Measurements from ENCODE around the gene METTL4. TPM values are rescaled to one million over a fixed set of nuclear protein-coding genes. Genes with fewer than 3 reads are reported as not detected.

The METTL4 gene
- total and polyA plus RNA-seq, 2 donors from 2014 or later = 7.2 to 15.2 TPM

GRCh38 chr18:2564373-2564772 lies 6.9 kb downstream of the METTL4 start:
- Histone ChIP-seq H3K27ac (ENCODE audit: low read depth in 2 of 2, low read length in 2 of 2) (no peak overlapping the region), H3K9me3 (ENCODE audit: control insufficient read depth in 2 of 3, insufficient read depth in 1 of 3, low read length in 3 of 3) (no peaks in the 10 kb centered on the region), H3K27me3 (ENCODE audit: control insufficient read depth, insufficient read depth, low read length) (no peaks in the 10 kb centered on the region), H3K36me3 (ENCODE audit: control insufficient read depth in 2 of 3, insufficient read depth in 3 of 3, low read length in 3 of 3) (no peaks in the 10 kb centered on the region), H3K4me1 (ENCODE audit: control insufficient read depth in 2 of 3, insufficient read depth in 2 of 3, low read depth in 1 of 3, low read length in 3 of 3) (no peaks in the 10 kb centered on the region), H3K4me3 (ENCODE audit: low read length in 3 of 3) (no peak overlapping the region), H3K9ac (ENCODE audit: low read length in 3 of 3) (no peak overlapping the region)
- TF ChIP-seq CTCF (IDR thresholded peaks at IDR 0.05; ENCODE audit: borderline replicate concordance, extremely low read depth, insufficient read depth) = no peak
- FAIRE-seq (no peak), DNase-seq (no peak)
- intact Hi-C loops (cut with DNase I) = no loop called here

GRCh38 chr18:2559249-2559648 lies 12.1 kb downstream of the METTL4 start:
- no peak overlapping the region for H3K4me3 ChIP-seq (ENCODE audit: low read length in 3 of 3)
- no peaks in the 10 kb centered on the region for H3K27me3 ChIP-seq (ENCODE audit: control insufficient read depth, insufficient read depth, low read length)
- no peaks in the 10 kb centered on the region for H3K9me3 ChIP-seq (ENCODE audit: control insufficient read depth in 2 of 3, insufficient read depth in 1 of 3, low read length in 3 of 3)
- H3K9ac ChIP-seq (ENCODE audit: low read length in 3 of 3) = no peak overlapping the region
- no peak for TF ChIP-seq CTCF (IDR thresholded peaks at IDR 0.05; ENCODE audit: borderline replicate concordance, extremely low read depth, insufficient read depth)
- H3K27ac ChIP-seq (ENCODE audit: low read depth in 2 of 2, low read length in 2 of 2) = no peak overlapping the region
- no peak for FAIRE-seq
- intact Hi-C loops (cut with DNase I) = no loop called here
- no peaks in the 10 kb centered on the region for H3K36me3 ChIP-seq (ENCODE audit: control insufficient read depth in 2 of 3, insufficient read depth in 3 of 3, low read length in 3 of 3)
- DNase-seq = no peak
- no peaks in the 10 kb centered on the region for H3K4me1 ChIP-seq (ENCODE audit: control insufficient read depth in 2 of 3, insufficient read depth in 2 of 3, low read depth in 1 of 3, low read length in 3 of 3)

- Histone ChIP-seq H3K4me3 (ENCODE audit: low read length in 3 of 3) (no peak overlapping the region), H3K27me3 (ENCODE audit: control insufficient read depth, insufficient read depth, low read length) (no peaks in the 10 kb centered on the region), H3K36me3 (ENCODE audit: control insufficient read depth in 2 of 3, insufficient read depth in 3 of 3, low read length in 3 of 3) (no peaks in the 10 kb centered on the region), H3K4me1 (ENCODE audit: control insufficient read depth in 2 of 3, insufficient read depth in 2 of 3, low read depth in 1 of 3, low read length in 3 of 3) (no peaks in the 10 kb centered on the region), H3K27ac (ENCODE audit: low read depth in 2 of 2, low read length in 2 of 2) (no peak overlapping the region), H3K9ac (ENCODE audit: low read length in 3 of 3) (no peak overlapping the region), H3K9me3 (ENCODE audit: control insufficient read depth in 2 of 3, insufficient read depth in 1 of 3, low read length in 3 of 3) (no peaks in the 10 kb centered on the region)
- no peak for TF ChIP-seq CTCF (IDR thresholded peaks at IDR 0.05; ENCODE audit: borderline replicate concordance, extremely low read depth, insufficient read depth)
- FAIRE-seq (no peak), DNase-seq (no peak)
- intact Hi-C loops (cut with DNase I) = no loop called here
These were observed 13.8 kb downstream of the METTL4 start for GRCh38 chr18:2557536-2557935.

- H3K4me1 ChIP-seq (ENCODE audit: control insufficient read depth in 2 of 3, insufficient read depth in 2 of 3, low read depth in 1 of 3, low read length in 3 of 3) = no peaks in the 10 kb centered on the region
- FAIRE-seq = no peak
- no peaks in the 10 kb centered on the region for H3K27me3 ChIP-seq (ENCODE audit: control insufficient read depth, insufficient read depth, low read length)
- H3K9ac ChIP-seq (ENCODE audit: low read length in 3 of 3) = no peak overlapping the region
- no peak overlapping the region for H3K27ac ChIP-seq (ENCODE audit: low read depth in 2 of 2, low read length in 2 of 2)
- no peak for DNase-seq
- H3K4me3 ChIP-seq (ENCODE audit: low read length in 3 of 3) = no peak overlapping the region
- intact Hi-C loops (cut with DNase I) = no loop called here
- H3K9me3 ChIP-seq (ENCODE audit: control insufficient read depth in 2 of 3, insufficient read depth in 1 of 3, low read length in 3 of 3) = no peaks in the 10 kb centered on the region
- TF ChIP-seq CTCF (IDR thresholded peaks at IDR 0.05; ENCODE audit: borderline replicate concordance, extremely low read depth, insufficient read depth) = no peak
- no peaks in the 10 kb centered on the region for H3K36me3 ChIP-seq (ENCODE audit: control insufficient read depth in 2 of 3, insufficient read depth in 3 of 3, low read length in 3 of 3)
These were observed 15.4 kb downstream of the METTL4 start for GRCh38 chr18:2555895-2556294.

Data from kidney (tissue), 14 donors.